Natural killer cell treated with Interleukin-12 subunit alpha and Interleukin-12 subunit beta and Interleukin-15 and Interleukin-18, amount 100 ng/mL, for 72 hours (primary cell): ENCODE data around the gene NOX3. TPM values are rescaled to one million over a fixed set of nuclear protein-coding genes. Genes with fewer than 3 reads are reported as not detected.

Experiments used
- ATAC-seq, 2 donors: fragments of 150-1000 bp; cut with Tn5 transposase in 1 of 2; sonication (Bioruptor Pico), chemical (Tn5 transposase) in 1 of 2; 2 replicates each; pipeline ENCODE4 v1.10.0; 2021
- DNase-seq: peaks from one replicate; pipeline ENCODE4 v3.0.0; 2022; ENCODE audit warnings: low spot score
- H3K27ac Mint-ChIP-seq, 2 donors: 1 replicate in 1 of 2; 2 replicates in 1 of 2; pipeline ENCODE4 v1.8.0; 2022; ENCODE audit warnings: mixed read lengths in 2 of 2, mild to moderate bottlenecking in 1 of 2, moderate library complexity in 1 of 2
- H3K27me3 Mint-ChIP-seq, 2 donors: 1 replicate in 1 of 2; 2 replicates in 1 of 2; pipeline ENCODE4 v1.8.0; 2022; ENCODE audit warnings: mixed read lengths in 2 of 2
- H3K36me3 Mint-ChIP-seq: one replicate; pipeline ENCODE4 v1.8.0; 2022; ENCODE audit warnings: mixed read lengths
- H3K4me1 Mint-ChIP-seq, 2 donors: 1 replicate in 1 of 2; 2 replicates in 1 of 2; pipeline ENCODE4 v1.8.0; 2022; ENCODE audit warnings: low read depth in 2 of 2, mixed read lengths in 2 of 2, mild to moderate bottlenecking in 1 of 2
- H3K4me3 Mint-ChIP-seq: one replicate; pipeline ENCODE4 v1.8.0; 2022; ENCODE audit warnings: mixed read lengths
- H3K9me3 Mint-ChIP-seq: 2 replicates; pipeline ENCODE4 v1.8.0; 2022; ENCODE audit warnings: mixed read lengths
- total RNA-seq, 2 donors: library from RNA; stranded (reverse); gene quantifications; one replicate each; pipeline ENCODE4 v1.2.3, GENCODE V29; 2022

The NOX3 gene
- total RNA-seq, 2 donors from 2014 or later = not detected

GRCh38 chr6:155398221-155398620 is 57.4 kb downstream of the NOX3 start:
- Mint-ChIP-seq H3K9me3 (no peaks in the 10 kb centered on the region), H3K4me3 (no peak overlapping the region), H3K36me3 (no peaks in the 10 kb centered on the region), H3K27ac (no peak overlapping the region), H3K27me3 (peaks cover 5 to 11% of the 10 kb centered on the region in 2 donors), H3K4me1 (peaks cover 0 to 7% of the 10 kb centered on the region in 2 donors)
- DNase-seq (no peak), ATAC-seq (no peak)

GRCh38 chr6:155397172-155397705 is 58.4 kb downstream of the NOX3 start:
- DNase-seq (no peak), ATAC-seq (no peak)
- no peak overlapping the region for H3K4me3 Mint-ChIP-seq
- H3K36me3 Mint-ChIP-seq = no peaks in the 10 kb centered on the region
- no peaks in the 10 kb centered on the region for H3K9me3 Mint-ChIP-seq
- peaks cover 0 to 7% of the 10 kb centered on the region in 2 donors for H3K4me1 Mint-ChIP-seq
- H3K27ac Mint-ChIP-seq = no peak overlapping the region
- H3K27me3 Mint-ChIP-seq = peaks cover 5 to 11% of the 10 kb centered on the region in 2 donors

- peaks cover 5 to 14% of the 10 kb centered on the region in 2 donors for H3K27me3 Mint-ChIP-seq
- no peaks in the 10 kb centered on the region for H3K9me3 Mint-ChIP-seq
- H3K27ac Mint-ChIP-seq = no peak overlapping the region
- H3K4me1 Mint-ChIP-seq = peaks cover 0 to 7% of the 10 kb centered on the region in 2 donors
- ATAC-seq = no peak
- DNase-seq = no peak
- no peaks in the 10 kb centered on the region for H3K36me3 Mint-ChIP-seq
- H3K4me3 Mint-ChIP-seq = no peak overlapping the region
Measured at GRCh38 chr6:155396605-155397004, 59.0 kb downstream of the NOX3 start.

GRCh38 chr6:155395339-155395738 is 60.3 kb downstream of the NOX3 start:
- Mint-ChIP-seq H3K36me3 (no peaks in the 10 kb centered on the region), H3K27me3 (peaks cover 2 to 24% of the 10 kb centered on the region in 2 donors), H3K4me3 (no peak overlapping the region), H3K27ac (no peak overlapping the region), H3K4me1 (peaks cover 0 to 7% of the 10 kb centered on the region in 2 donors), H3K9me3 (no peaks in the 10 kb centered on the region)
- DNase-seq (no peak), ATAC-seq (no peak)

GRCh38 chr6:155389130-155389529 is 66.5 kb downstream of the NOX3 start:
- peaks cover 6% of the 10 kb centered on the region for H3K9me3 Mint-ChIP-seq
- ATAC-seq = no peak
- peaks cover 5 to 7% of the 10 kb centered on the region in 2 donors for H3K4me1 Mint-ChIP-seq
- H3K27ac Mint-ChIP-seq = no peak overlapping the region
- no peak for DNase-seq
- no peaks in the 10 kb centered on the region for H3K36me3 Mint-ChIP-seq
- no peak overlapping the region for H3K4me3 Mint-ChIP-seq
- H3K27me3 Mint-ChIP-seq = peaks cover 3 to 32% of the 10 kb centered on the region in 2 donors

GRCh38 chr6:155388591-155388990 is 67.0 kb downstream of the NOX3 start:
- Mint-ChIP-seq H3K9me3 (peaks cover 6% of the 10 kb centered on the region), H3K4me3 (no peak overlapping the region), H3K27me3 (peaks cover 3 to 26% of the 10 kb centered on the region in 2 donors), H3K27ac (no peak overlapping the region), H3K36me3 (no peaks in the 10 kb centered on the region), H3K4me1 (peaks cover 5 to 7% of the 10 kb centered on the region in 2 donors)
- DNase-seq = no peak
- no peak for ATAC-seq

GRCh38 chr6:155387481-155387880 is 68.2 kb downstream of the NOX3 start:
- H3K4me1 Mint-ChIP-seq = peaks cover 5 to 7% of the 10 kb centered on the region in 2 donors
- DNase-seq (no peak), ATAC-seq (no peak)
- H3K27me3 Mint-ChIP-seq = peaks cover 3 to 25% of the 10 kb centered on the region in 2 donors
- peaks cover 6% of the 10 kb centered on the region for H3K9me3 Mint-ChIP-seq
- no peak overlapping the region for H3K27ac Mint-ChIP-seq
- H3K4me3 Mint-ChIP-seq = no peak overlapping the region
- no peaks in the 10 kb centered on the region for H3K36me3 Mint-ChIP-seq

- Mint-ChIP-seq H3K4me3 (no peak overlapping the region), H3K27ac (no peak overlapping the region), H3K9me3 (peaks cover 3% of the 10 kb centered on the region), H3K36me3 (no peaks in the 10 kb centered on the region), H3K27me3 (peaks cover 2 to 19% of the 10 kb centered on the region in 2 donors), H3K4me1 (peaks cover 5 to 7% of the 10 kb centered on the region in 2 donors)
- DNase-seq (no peak), ATAC-seq (no peak)
Measured at GRCh38 chr6:155384321-155384952, 71.2 kb downstream of the NOX3 start.

GRCh38 chr6:155383913-155384312 is 71.7 kb downstream of the NOX3 start:
- H3K27ac Mint-ChIP-seq = no peak overlapping the region
- H3K9me3 Mint-ChIP-seq = peaks cover under 1% of the 10 kb centered on the region
- no peak for ATAC-seq
- peaks cover 0 to 14% of the 10 kb centered on the region in 2 donors for H3K27me3 Mint-ChIP-seq
- no peaks in the 10 kb centered on the region for H3K36me3 Mint-ChIP-seq
- peaks cover 5 to 7% of the 10 kb centered on the region in 2 donors for H3K4me1 Mint-ChIP-seq
- no peak for DNase-seq
- no peak overlapping the region for H3K4me3 Mint-ChIP-seq

- no peaks in the 10 kb centered on the region for H3K4me1 Mint-ChIP-seq
- no peaks in the 10 kb centered on the region for H3K36me3 Mint-ChIP-seq
- H3K4me3 Mint-ChIP-seq = no peak overlapping the region
- peaks cover 0 to 8% of the 10 kb centered on the region in 2 donors for H3K27me3 Mint-ChIP-seq
- H3K9me3 Mint-ChIP-seq = no peaks in the 10 kb centered on the region
- no peak overlapping the region for H3K27ac Mint-ChIP-seq
- ATAC-seq (no peak), DNase-seq (no peak)
Measured at GRCh38 chr6:155382338-155382685, 73.3 kb downstream of the NOX3 start.

- no peaks in the 10 kb centered on the region for H3K4me1 Mint-ChIP-seq
- no peak overlapping the region for H3K4me3 Mint-ChIP-seq
- no peak for DNase-seq
- no peaks in the 10 kb centered on the region for H3K9me3 Mint-ChIP-seq
- no peak for ATAC-seq
- no peak overlapping the region for H3K27ac Mint-ChIP-seq
- no peaks in the 10 kb centered on the region for H3K36me3 Mint-ChIP-seq
- peaks cover 0 to 12% of the 10 kb centered on the region in 2 donors for H3K27me3 Mint-ChIP-seq
Measured at GRCh38 chr6:155381673-155382337, 73.8 kb downstream of the NOX3 start.

GRCh38 chr6:155380666-155381332 is 74.8 kb downstream of the NOX3 start:
- Mint-ChIP-seq H3K4me1 (no peaks in the 10 kb centered on the region), H3K27me3 (peaks cover 0 to 19% of the 10 kb centered on the region in 2 donors), H3K27ac (no peak overlapping the region), H3K9me3 (no peaks in the 10 kb centered on the region), H3K36me3 (no peaks in the 10 kb centered on the region), H3K4me3 (no peak overlapping the region)
- DNase-seq (no peak), ATAC-seq (no peak)

GRCh38 chr6:155378724-155379123 is 76.9 kb downstream of the NOX3 start:
- DNase-seq (no peak), ATAC-seq (no peak)
- Mint-ChIP-seq H3K4me3 (no peak overlapping the region), H3K27me3 (peaks cover 0 to 19% of the 10 kb centered on the region in 2 donors), H3K4me1 (no peaks in the 10 kb centered on the region), H3K36me3 (no peaks in the 10 kb centered on the region), H3K27ac (no peak overlapping the region), H3K9me3 (no peaks in the 10 kb centered on the region)

GRCh38 chr6:155378276-155378675 is 77.4 kb downstream of the NOX3 start:
- Mint-ChIP-seq H3K36me3 (no peaks in the 10 kb centered on the region), H3K27me3 (peaks cover 0 to 21% of the 10 kb centered on the region in 2 donors), H3K9me3 (no peaks in the 10 kb centered on the region), H3K4me1 (no peaks in the 10 kb centered on the region), H3K27ac (no peak overlapping the region), H3K4me3 (no peak overlapping the region)
- ATAC-seq = no peak
- no peak for DNase-seq
